DMS79 treated with DMSO at 0.1 percent for 48 hours (cell line): ENCODE data around the gene FBLN2.
"Not testable (repeated sequence)": the region's sequence is repeated elsewhere in the genome, so short reads cannot be mapped to it uniquely, and the experiment has no call there.

Experiments
- DNase-seq: peaks from one replicate; lab custom pipeline; 2025; lab: John Stamatoyannopoulos, UW

FBLN2 gene

DNA sequence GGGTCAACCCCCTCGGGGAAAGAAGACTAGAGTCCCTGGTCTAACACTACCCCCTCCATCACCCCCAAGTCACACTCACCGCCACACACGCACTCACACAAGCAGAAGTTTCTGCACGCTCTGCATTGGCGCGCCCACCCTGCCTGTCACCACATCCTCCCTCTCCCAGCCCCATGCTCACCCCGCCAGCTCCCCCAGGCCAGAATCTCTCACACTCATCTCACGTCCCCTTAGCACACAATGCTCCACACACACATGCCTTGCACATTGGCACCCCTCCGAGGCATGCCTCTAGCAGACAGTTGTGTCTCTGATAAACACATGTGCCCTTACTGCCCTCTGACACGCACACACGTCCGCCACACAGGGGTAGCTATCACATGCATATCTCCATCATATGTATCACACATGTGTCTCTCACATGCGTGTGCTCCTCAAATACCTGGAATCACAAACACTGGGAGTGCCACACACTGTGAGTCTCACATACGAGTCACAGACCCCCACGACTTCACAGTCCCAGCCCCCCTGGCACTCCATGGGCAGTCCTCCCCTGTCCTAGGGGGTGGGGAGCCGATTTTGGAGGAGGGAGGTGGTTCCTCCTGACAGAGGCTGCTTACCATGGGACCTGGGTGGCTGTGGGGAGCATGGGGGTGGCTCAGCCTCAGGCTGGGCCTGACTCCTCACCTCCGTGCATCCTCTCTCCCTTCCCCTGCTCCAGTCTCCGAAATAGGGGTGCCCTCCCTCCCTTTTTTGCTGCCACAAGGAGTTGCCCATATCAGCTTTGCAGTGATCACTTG, 898 bp downstream of the FBLN2 start:
- no peak for DNase-seq

DNA sequence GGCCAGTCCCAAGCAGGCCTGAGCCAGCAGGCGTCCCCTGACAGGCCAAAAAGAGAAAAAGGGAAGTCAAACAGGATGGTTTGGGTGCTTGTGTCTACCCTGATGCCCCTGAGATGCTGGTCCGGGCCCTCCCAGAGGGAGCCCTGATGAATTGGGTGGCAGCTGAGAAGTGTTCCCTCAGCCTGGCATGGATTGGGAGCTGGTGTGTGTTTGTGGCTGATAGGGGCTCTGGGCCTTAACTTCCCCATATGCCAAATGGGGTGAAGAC, 1.4 kb downstream of the FBLN2 start:
- DNase-seq = no peak

DNA sequence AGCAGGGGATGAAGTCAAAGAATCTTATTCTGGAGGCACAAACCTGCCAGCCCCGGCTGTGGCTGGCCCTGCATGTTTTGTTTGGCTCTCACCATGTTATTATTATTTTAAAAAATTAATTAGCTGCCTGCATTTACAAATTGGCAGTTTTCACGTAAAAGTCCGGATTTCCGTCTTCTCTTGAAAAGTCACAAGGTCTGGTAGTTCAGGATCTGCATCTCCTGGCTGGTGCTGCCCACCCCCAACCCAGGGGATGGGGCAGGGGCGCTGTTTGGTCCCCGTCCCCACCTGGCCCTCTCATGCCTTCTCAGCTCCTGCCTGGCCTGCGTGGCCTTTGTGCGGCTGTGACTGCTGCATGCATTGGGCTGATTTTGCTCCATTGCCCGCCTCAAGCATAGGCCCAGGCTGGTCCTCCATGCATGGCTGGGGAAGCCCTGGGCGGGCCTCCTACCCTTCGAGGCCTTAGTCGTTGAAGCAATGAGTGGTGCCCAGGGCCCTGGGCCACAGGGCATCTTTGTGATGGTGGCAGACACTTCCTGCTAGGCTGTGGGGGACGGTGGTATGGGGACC, 2.0 kb downstream of the FBLN2 start:
- DNase-seq = no peak

DNA sequence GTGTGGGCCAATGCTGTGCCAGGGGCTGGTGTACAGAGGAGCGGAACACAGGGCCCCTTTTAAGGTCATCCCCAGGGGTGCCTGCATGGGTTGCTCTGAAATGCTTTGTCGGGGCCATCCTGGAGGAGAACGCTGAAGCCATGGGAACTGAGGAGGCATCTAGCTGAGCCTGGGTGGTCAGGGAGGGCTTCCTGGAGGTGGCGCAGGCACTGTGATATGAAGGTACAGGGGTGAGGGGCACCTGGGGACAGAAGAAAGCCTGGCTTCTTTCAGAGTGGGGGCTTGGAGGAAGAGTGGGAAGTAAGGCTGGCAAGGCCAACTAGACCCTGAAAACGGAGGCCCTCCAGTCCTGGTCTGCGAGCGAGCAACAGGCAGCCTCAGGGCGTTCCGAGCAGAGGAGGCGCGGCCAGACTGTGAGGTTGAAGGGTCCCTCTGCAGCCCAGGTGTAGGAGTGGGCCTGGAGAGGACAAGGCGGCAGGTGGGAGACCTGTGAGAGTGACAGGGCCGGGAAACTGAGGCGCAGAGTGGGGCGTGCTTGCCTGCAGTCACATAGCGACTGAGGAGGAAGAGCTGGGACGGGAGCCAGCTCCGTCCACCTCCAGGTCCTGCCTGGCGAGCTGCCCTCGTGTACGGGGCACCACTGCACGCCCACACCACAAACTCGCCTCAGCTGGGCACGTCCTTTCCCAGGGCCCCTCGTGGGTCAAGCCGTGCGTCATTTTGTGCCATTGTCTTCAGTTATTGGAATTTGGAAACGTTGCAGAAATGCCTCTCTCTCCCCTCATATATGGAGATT, 4.1 kb downstream of the FBLN2 start:
- no peak for DNase-seq

DNA sequence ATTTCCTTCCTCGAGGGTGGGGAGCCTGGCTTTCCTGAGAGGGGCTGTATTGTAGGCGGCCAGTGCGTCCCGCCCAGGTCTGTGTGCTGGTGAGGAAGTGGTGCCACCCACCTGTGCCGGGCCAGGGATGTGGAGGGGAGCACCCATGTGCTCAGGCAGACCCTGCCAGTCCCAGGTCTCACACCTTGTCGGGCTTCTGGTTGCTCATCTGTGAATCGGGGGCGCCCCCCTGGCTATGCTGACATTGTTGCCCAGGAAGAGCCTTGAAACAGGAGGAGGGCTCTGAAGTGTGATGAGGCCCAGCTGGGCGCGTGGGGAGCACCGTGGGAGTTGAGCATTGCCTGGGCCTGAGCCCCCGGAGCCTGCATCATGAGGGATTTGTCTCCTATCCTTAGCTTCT, 4.8 kb downstream of the FBLN2 start:
- no peak for DNase-seq

DNA sequence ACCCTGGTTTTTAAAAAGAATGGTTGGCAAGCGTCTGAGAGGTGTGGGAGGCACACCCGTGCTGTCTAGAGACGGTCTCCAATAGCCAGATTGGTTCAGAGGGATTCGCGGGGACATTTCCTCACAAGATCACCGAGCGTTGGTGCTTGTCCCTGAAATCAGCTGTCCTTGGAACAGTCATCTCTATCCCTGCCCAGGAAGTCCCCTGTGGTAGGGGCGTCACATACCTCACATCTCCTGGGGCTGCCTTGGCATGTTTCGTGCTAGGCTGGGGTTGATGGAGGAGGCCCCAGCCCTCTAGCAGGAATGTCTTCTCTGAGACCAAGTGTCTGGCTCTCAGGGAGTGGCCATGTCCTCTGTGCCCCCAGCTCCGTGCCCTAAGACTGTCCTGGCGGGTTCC, 6.8 kb downstream of the FBLN2 start:
- no peak for DNase-seq

DNA sequence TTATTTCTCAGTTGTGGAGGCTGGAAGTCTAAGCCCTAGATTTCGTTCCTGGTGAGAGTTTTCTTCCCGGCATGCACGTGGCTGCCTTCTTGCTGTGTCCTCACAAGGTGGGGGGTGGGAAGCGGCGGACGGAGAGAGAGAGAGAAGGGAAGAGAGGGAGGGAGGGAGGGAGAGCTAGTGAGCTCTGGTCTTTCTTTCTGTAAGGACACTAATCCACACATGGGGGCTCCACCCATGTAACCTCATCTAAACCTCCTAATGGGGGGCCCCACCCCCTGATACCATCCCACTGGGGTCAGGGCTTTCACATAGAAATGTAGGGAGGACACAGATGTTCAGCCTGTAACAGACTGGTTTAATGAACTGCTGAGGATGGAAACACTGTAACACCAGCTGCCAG, 7.3 kb downstream of the FBLN2 start:
- no peak for DNase-seq

DNA sequence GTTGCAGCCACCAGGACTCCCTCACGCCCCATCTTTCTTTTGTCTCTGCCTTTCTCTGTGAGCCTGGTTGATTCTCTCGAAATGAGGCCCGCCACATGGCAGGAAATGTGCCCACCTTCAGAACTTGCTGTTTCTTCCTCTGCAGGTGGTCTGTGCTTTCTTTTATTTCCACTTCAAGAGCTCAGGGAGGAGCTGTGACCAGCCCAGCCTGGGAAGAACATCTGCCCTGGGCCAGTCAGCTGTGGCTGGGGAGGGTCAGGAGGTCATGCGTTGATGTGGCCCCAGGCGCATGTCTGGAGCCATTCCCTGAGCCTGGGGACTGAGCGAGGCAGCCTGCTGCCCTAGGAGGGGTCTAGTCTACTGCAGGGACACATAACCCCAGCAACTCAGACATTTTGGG, 8.0 kb downstream of the FBLN2 start:
- no peak for DNase-seq

DNA sequence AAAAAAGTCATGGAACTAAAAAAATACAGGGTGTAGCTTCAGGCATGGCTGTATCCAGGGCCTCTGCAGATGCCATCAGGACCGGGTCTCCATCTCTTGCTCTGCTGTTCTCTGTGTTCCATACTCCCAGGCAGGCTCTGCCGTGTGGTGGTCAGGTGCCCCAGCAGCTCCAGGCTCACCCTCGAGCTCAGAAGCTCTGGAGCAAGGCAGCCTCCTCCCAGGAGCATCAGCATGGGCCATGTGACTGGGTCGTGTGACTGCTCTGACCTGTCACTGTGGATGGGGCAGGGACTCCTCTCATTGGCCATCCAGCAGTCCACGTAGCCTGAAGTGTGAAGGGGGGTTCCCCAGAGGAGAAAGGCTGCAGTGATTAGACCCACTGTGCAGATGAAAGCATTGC, 8.5 kb downstream of the FBLN2 start:
- no peak for DNase-seq

DNA sequence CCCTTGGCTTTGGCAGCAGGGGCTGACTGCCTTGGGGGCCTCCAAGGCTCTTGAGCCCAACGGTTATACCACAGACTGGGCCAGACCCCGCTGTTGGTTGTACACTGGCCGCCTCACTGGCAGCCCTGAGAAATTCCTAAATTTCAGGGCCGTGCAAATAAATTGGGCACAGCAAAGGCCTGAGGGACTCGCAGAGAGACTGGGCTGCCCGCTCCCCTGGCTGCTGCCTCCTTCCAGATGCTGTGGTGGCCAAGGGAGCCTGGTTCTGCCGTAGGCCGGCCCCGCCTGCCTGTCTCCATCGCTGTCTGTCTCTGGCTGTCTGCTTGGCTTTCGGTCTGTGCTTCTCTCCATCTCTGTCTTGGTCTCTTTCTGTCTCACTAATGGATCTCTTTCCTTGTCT, 9.0 kb downstream of the FBLN2 start:
- DNase-seq = no peak

DNA sequence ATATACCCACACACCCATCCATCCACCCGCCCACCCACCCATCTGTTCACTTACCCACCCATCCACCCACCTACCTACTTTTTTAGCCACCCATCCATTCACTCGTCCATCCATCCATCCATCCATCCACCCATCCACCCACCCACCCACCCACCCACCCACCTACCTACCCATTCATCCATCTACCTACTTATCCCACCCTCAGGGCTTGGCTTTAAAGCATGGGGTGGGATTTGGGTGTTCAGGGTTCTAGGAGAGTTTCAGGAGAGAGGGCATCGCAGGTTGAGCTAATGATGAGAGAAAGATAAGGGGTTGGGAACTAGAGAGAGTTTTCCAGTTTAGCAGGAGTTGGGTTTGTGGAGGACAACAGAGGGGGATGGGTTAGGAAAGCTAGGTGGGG, 9.7 kb downstream of the FBLN2 start:
- DNase-seq = no peak

DNA sequence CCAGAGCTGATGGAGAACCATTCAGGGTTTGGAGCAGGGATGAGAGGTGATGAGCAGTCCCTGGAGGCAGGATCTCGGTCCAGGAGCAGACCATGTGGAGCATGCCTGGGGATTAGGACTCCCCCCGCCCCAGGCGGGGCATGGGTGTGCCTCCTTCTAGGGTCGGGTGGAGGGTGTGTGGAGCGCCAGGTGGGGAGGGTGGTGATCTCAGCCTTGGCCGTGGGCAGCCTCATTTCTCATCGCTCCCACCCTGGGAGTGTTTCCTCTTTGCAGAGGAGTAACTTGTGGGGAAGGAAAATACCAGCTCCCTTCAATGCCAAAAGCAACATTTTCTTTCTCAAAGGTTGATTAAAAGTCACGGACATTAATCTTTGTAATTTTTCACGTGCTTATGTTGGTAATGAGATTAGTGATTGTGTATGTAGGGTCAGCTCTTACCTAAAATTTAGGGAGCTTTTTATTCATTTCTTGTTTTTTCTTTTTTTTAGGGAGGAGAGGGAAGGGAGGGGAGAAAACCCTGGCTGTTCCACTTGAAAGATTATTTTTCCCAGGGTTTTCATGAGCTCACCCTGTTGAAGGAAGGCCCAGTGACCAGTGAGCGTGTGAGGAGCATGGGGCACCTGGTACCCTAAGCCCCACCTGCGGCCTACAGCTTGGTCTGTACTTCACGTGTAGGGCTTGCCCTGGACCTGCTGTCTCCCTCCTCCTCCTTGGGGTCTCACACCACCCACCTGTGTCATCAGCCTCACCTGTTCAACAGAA, 11.0 kb downstream of the FBLN2 start:
- DNase-seq = no peak

DNA sequence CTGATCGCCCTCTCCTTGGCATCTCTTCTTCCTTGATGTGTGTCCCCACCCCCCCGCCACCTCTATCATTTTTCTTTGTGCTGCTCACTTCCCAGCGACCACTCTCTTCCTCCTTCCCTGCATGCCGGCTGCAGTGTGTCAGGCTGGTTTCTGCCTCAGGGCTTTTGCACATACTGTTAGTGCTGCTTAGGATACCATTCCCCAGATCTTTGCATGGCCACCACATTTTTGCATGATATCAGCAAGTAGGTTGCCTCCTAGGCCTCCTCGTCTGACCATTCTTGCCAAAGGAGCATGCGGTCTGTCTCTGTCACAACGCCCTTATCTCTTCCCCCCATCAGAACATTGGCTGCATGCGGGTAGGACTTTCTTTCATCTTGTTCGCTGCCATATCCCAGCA, 12.5 kb downstream of the FBLN2 start:
- no peak for DNase-seq

DNA sequence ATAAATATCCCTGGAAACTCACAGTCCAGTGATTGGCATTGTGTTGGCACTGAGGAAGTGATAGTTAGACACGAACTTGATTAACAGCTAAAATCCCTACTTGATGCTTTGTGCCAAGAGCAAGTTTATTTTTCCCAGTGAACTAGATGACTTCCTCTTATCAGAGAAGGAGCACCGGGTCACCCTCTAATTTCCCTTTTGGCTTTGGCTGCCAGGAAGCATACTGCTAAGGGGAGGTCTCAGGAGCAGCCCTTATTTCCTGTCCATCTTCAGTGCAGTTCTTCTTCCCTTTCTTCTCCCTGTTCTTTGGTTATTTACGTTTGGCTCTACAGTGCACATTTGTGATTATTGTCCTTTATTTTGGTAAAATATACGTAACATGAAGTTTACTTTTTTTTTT, 13.0 kb downstream of the FBLN2 start:
- no peak for DNase-seq

DNA sequence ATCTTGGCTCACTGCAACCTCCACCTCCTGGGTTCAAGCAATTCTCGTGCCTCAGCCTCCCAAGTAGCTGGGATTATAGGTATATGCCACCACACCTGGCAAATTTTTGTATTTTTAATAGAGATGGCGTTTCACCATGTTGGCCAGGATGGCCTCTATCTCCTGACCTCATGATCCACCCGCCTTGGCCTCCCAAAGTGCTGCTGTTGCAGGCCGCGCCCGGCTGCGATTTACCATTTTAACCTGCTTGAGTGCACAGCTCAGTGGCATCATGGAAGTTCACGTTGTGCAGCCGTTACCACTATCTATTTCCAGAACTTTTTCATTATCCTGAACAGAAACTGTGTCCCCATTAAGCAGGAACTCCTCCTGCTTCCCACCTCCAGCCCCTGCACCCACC, 13.5 kb downstream of the FBLN2 start:
- DNase-seq = not testable (repeated sequence)

DNA sequence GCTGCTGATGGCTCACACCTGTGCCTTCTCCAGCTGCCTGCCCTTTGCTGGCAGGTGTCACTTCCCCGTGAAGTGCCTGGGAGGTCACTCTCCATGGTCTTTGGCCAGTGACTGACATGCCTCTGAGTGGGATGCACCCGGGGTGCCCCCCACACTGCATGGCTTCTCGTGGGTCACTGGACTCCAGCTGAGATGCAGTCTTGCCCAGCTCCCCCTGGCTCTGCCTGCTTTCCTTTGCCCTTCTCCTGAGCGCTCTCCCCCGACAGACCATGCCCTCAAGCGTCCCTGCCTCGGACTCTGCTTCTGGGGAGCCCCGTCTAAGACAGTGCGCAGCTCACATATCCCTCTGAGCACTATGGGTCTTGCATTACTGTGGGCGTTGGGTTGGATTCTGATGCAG, 14.4 kb downstream of the FBLN2 start:
- DNase-seq = no peak

DNA sequence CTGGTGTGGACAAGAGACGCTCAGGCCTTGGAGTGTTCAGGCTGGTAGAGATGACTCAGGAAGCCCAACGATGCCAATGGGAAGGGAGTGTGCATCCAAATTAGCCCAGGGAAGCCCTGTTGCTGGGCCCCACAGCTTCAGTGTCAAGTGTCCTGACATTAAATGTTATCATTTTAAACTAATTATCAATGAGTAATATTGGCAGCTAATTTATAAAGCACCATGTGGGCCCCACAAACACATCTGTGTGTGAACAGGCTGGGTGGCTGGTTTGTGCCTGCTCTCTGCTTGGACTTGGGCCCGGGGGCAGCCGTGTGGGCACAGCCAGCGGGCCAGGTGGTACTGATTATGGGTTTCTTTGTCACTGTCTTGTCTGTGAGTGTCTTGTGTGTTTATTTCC, 15.0 kb downstream of the FBLN2 start:
- no peak for DNase-seq

DNA sequence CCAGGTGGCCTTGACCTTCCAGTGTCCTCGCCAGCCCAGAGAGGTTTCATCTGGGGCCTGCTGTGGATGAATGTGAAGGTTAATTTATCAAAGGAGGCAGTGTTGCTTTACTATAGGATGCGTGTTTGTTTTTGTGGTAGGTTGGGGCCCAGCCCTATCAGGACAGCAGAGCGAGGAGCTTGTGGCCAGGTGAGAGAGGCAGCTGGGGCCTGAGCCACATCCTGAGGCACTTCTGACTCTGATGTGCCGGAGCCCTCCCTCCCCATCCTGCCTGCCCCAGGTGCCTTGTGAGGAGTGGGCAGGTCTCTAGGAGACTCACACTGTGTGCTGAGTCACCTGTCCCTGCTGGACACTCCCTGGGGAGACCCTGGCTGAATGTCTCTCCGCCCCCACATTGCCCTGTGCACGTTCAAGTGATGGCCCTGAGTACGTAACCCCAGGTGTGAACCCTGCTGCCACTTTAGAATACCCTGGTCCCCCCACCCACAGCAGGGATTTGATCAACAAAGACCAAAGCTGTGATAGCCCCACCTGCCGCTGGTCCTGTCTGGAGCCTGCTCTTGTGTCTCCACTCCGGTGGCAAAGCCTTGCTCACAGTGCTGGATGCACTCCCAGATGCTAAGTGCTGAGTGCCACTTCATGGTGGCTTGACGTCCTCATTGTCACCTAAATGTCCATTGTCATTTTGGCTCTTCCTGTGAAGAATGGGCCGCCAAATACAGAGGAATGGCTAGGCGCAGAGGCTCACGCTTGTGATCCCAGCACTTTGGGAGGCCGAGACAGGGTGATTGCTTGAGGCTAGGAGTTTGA, 16.0 kb downstream of the FBLN2 start:
- DNase-seq = peak; percentile 19

DNA sequence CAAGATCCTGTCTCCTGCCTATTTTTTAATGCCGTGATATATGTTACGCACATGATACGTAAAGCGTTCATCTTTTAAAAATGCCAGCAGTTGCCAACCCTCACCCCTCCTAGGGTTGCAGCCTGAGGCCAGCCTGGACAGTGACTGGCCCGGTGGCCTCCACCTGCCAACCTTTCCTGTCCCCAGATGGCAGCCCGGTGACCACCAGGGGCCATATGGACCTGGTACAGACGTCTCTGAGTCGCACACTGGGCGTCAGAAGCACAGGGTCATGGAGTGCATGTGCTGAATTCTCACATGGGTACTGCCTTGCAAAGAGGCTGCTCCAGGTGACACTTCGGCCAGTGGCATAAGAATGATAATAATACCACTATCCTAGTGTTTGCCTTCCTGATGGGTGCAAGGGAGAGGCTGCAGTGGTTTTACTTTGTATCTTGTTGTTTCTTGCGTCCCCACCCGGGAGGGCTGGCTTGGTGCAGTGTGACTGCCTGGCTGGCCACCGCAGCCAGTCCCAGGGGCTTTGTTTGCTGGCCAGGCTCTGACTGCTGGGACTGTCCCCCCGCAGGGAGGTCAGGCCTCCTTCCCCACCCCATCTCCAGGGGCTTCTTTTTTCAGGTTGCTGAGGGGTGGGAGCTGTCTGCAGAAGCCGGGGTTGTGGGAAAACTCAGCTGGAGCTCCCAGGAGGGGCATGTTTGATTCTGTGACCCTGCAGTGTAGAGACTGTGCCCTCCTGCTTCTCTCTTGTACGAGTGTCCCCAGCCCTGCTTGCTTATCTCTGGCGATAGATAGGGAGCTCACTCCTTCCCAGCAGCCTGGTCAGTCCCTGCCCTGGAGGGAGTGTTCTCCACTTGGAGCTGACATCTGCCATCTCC, 16.9 kb downstream of the FBLN2 start:
- no peak for DNase-seq

DNA sequence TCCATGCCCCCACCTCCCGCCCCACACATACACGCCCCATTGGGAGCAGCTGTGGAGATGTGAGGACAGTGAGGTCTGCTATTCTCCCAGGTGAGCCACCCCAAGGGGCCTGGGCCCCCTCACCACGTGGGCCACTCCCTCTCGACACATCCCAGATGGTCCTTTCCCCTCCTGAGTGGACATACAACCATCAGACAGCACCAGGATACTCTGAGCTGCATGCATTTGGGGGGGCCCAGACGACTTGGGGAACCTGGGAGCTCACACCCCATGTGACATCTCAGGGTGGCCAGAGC, 17.5 kb downstream of the FBLN2 start:
- no peak for DNase-seq

DNA sequence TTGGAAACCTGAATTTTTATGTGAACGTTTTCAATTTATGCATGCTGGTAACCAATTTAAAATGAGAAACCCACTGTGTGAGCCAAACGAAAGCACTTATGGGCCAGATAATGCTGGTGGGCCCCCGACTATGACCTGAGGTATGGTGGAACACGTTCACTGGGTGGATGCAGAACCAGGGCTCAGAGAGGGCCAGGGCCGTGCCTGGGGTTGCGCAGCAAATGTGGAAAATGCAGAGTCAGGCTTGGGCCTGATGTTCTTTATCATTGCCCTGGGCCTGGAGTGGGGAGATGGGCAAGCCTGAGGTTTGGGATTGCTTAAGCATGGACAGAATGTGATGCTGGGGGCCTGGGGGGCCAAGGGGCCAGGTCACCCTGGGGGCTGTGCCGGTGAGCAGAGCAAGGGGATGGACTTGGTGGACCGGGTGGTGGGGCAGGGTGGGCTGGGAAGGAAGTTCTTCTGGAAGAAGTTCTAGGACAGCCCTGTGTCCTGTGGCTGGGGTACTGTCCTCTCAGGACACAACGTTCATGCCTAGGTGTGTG, 17.9 kb downstream of the FBLN2 start:
- DNase-seq = no peak
